SKM-1 treated with dmso at 0.1 percent for 144 hours (cell line): Measurements from ENCODE around the gene LGALS4.
A peak's percentile ranks its signal among the peaks of the same experiment; 100 is the strongest.

Experiments used
- DNase-seq: peaks from one replicate; lab custom pipeline; 2025; ENCODE audit not compliant: unreplicated experiment; lab: John Stamatoyannopoulos, UW

LGALS4 gene

DNA sequence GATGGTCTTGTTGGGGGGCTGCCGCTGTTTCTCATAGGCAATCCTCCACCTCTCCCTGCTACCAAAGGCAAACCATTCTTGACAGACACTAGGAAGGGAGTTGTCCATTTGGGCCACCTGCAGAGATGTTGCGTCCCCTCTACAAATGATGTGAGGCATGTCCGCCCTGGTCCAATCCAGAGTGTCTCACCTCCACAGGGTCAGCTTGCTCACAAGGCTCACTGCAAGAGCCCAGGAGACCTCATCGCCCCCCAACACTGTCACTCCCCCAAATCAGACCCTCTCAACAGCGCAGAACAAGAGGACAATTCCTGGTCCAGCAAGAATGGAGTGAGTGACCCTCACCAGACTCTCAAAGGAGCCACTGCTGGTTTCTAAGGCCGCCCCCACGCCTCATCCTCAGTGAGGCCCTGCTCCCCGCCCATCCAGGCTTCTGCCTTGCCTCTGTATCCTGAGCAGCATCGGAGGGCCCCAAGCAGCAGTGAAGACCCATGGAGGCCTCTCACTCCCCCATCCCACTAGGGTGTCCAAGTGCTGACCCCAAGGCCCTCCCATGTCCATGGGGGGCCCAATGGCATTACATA lies 30.5 kb upstream of the LGALS4 start:
- no peak for DNase-seq

- DNase-seq = no peak
These were observed 29.9 kb upstream of the LGALS4 start for GRCh38 chr19:38842439-38843174.

- DNase-seq = no peak
These were observed 29.2 kb upstream of the LGALS4 start for GRCh38 chr19:38841787-38842438.

DNA sequence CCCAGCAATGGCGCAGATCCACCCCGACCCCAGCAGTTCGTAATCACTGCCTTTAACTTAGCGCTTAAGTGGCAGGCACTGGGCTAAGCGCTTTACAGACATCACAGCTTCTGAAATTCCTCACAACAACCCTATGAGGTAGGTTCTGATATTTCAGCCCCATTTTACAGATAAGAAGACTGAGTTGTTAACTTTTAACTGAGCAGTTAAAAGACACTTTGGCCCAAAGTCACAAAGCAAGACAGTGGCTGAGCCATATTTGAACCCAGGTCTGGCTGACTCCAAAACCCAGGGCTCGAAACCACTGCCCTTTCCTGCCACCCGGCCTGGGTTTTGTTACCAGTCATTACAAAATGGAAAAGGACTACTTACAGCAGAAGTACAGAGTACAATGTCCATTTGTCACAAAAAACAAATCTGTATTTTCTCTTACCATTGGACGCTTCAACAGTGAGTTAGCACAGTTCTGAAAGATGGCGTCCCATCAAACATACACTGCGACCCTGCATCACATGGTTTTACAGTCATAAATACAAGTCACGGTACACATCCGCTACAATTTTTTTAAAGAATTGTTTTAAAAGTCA lies 28.5 kb upstream of the LGALS4 start:
- DNase-seq = no peak

GRCh38 chr19:38840583-38840968 lies 27.8 kb upstream of the LGALS4 start:
- no peak for DNase-seq

GRCh38 chr19:38839816-38840582 lies 27.3 kb upstream of the LGALS4 start:
- DNase-seq = no peak

DNA sequence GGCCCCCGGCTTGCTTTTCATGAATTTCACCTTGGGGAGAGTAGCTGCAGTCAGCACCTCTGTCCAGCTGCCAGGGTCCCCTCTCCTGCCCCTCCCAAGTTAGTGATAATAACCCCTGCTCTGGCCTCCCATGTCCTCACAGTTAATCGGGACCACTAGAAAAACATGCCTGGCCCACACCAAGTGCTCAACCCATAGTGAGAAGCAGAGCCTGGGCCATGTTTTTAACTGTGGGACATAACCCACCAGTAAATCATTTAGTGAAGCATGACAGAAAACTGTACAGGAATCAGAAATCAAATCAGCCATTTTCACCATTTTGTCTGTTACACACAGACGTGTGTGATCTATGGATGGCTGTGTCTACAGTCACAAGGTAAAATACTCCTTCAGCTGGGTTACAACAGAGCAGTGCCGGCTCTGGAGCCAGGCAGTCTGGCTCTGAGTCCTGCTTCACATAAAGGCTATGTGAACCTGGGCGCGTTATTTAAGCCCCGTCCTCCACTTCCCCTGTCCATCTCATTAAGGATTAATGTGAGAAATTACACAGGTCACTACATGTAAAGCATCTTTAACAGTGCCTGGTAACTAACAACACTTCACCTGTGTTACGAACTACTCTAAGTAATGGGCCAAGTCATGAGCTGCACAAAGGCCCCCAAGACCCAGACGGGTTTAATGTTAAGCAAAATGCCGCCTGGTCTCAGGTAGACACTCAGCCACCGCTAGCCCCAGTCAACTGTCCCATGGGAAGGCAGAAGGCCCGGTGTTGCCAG lies 26.4 kb upstream of the LGALS4 start:
- DNase-seq = no peak

- DNase-seq = no peak
These were observed 25.7 kb upstream of the LGALS4 start for GRCh38 chr19:38838208-38838985.

- no peak for DNase-seq
These were observed 24.9 kb upstream of the LGALS4 start for GRCh38 chr19:38837656-38838121.

- DNase-seq = no peak
These were observed 24.4 kb upstream of the LGALS4 start for GRCh38 chr19:38836983-38837626.

DNA sequence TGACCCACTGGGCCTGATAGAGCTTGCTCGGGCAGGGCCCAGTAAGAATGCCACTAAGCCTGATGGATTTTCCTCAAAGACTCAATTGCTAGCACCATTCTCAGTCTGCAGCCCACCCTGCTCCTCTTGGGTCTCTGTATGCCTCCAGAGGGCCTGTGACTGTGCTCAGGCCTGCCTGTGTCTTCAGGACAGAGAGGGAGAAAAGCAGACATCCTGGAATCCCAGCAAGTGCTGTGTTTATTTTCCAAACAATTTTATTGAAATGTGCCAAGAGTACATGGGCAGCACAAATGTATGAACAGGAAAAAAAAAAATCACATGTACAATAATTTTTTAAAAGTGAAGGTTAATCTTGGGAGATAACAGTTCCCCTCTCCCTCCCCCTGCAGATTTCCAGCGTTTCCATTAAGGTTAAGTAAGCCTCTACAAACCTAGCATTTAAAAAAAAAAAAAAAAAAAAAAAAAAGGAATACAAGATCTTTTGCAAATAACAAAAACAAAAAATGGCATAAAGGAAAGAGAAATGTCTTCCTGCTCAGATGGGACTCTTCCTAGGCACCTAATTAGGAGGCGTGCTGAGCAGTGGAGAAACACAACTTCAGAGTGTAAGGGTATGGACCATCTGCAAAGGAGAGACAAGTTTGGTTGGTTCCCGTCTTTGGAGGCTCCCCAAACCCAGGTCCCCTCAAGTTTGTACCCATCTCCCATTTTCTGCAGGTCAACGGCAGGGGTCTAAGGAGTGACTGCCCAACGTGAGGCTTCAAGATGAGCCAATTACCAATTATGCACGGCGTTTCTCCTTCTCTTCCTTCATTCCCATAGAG lies 23.6 kb upstream of the LGALS4 start:
- DNase-seq = no peak

DNA sequence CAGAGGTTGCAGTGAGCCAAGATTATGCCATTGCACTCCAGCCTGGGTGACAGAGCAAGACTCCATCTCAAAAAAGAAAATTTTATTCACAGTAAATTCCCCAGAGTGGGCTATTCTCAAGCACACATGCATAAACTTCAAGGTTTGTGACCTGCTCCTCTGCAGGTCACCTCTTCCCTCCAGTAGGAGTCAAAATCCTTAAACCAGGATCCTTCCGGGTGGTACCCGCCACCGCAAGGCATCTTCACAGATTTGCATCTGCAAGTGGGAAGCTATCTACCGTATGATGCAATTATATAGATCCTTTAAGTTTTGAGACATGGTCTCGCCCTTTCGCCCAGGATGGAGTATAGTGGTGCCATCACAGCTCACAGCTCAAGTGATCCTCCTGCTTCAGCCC lies 21.8 kb upstream of the LGALS4 start:
- no peak for DNase-seq

DNA sequence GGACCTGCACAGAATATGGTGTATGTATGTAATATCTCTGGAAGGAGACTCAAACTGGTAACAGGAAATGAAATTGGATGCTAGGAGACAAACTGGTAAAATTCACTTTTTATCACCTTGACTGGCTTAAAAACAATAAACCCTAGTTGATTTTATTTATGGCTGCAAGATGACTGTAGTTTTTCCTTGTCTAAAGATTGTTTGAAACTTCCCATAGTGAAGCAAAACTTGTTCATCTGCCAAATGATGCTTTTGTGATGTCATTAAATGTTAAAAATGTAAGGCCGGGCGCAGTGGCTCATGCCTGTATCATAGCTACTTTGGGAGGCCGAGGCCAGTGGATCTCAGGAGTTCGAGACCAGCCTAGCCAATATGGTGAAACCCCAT lies 21.4 kb upstream of the LGALS4 start:
- DNase-seq = no peak

- DNase-seq = no peak
These were observed 20.3 kb upstream of the LGALS4 start for GRCh38 chr19:38833092-38833425.

- DNase-seq = peak; percentile 59
These were observed 18.4 kb upstream of the LGALS4 start for GRCh38 chr19:38831142-38831605.

- no peak for DNase-seq
These were observed 17.4 kb upstream of the LGALS4 start for GRCh38 chr19:38830039-38830733.

GRCh38 chr19:38829203-38829602 lies 16.5 kb upstream of the LGALS4 start:
- DNase-seq = peak; percentile 17
